HepG2 (cell line): ENCODE data around the gene TMEM151A. TPM values are rescaled to one million over a fixed set of nuclear protein-coding genes. Genes with fewer than 3 reads are reported as not detected.

ENCODE experiments used
- ATAC-seq: fragments of 200-7000 bp; cut with Tn5 transposase; 3 replicates; pipeline ENCODE4 v1.9.1; 2020; ENCODE audit warnings: mild to moderate bottlenecking, moderate library complexity
- BruUV-seq: library from RNA; stranded (reverse); fragments of 400-500 nt; replicated peaks from 2 replicates; lab custom pipeline; 2021; lab: Mats Ljungman, UMichigan
- CTCF ChIA-PET: fragments of 300-600 bp; formaldehyde crosslinking; extraction: SDS; loops from one replicate; lab custom pipeline; 2021; ENCODE audit warnings: low total read pairs, inconsistent platforms, low intra/inter-chr PET ratio; lab: Yijun Ruan, JAX
- POLR2A ChIA-PET: fragments of 350-600 bp; sonication (Branson Sonifier 250); formaldehyde crosslinking; loops from one replicate; lab custom pipeline; 2020; ENCODE audit warnings: antibody characterized with exemption, inconsistent platforms; lab: Yijun Ruan, JAX
- DNase-seq: peaks from one replicate; pipeline ENCODE4 v3.0.0-alpha.2; 2015; ENCODE audit warnings: low spot score
- FAIRE-seq: peaks from 3 replicates; lab custom pipeline; 2011; peaks lifted over from hg19 to GRCh38; lab: Jason Lieb, UNC
- H2AFZ ChIP-seq: one replicate; pipeline ENCODE4 v1.6.1; 2011; ENCODE audit warnings: low read length, inconsistent platforms
- H3K27ac ChIP-seq: fragments of 300-600 bp; 3 replicates; pipeline ENCODE4 v1.8.0; 2011; ENCODE audit warnings: mixed run types, mild to moderate bottlenecking, mixed read lengths, low read length, inconsistent platforms; ENCODE audit not compliant: insufficient read depth; ENCODE audit errors: extremely low read length
- H3K27me3 ChIP-seq, 2 experiments: fragments of 200-600 bp in 1 of 2; 2 replicates in 1 of 2; 3 replicates in 1 of 2; pipeline versions ENCODE4 v1.6.0 to v1.8.0; 2011; ENCODE audit warnings: low read length in 2 of 2, mild to moderate bottlenecking in 2 of 2, moderate library complexity in 2 of 2, inconsistent platforms in 1 of 2; ENCODE audit not compliant: insufficient read depth in 2 of 2, control insufficient read depth in 1 of 2
- H3K36me3 ChIP-seq, 2 experiments: fragments of 200-600 bp in 1 of 2; replicated peaks in 1 of 2; 2 replicates in 1 of 2; 3 replicates in 1 of 2; pipeline versions ENCODE4 v1.5.1 to v1.8.0; 2011; ENCODE audit warnings: low read length in 2 of 2, inconsistent platforms in 1 of 2; ENCODE audit not compliant: insufficient read depth in 2 of 2, control insufficient read depth in 1 of 2
- H3K4me1 ChIP-seq: 2 replicates; pipeline ENCODE4 v1.5.1; 2012; ENCODE audit warnings: low read length, inconsistent platforms; ENCODE audit not compliant: insufficient read depth
- H3K4me2 ChIP-seq: 2 replicates; pipeline ENCODE4 v1.6.0; 2011; ENCODE audit warnings: low read depth, low read length, inconsistent platforms
- H3K4me3 ChIP-seq, 3 experiments: fragments of 200-600 bp in 1 of 3; sonication (generic), shearing (Covaris generic) in 1 of 3; replicated peaks in 1 of 3; 2 replicates each; pipeline ENCODE4 v1.5.1; 2011 to 2016; ENCODE audit warnings: low read length in 3 of 3, inconsistent platforms in 2 of 3, low read depth in 2 of 3, mild to moderate bottlenecking in 2 of 3, control low read depth in 1 of 3, mixed read lengths in 1 of 3; ENCODE audit not compliant: insufficient read depth in 1 of 3
- H3K79me2 ChIP-seq: one replicate; pipeline ENCODE4 v1.6.1; 2011; ENCODE audit warnings: low read length, inconsistent platforms; ENCODE audit not compliant: insufficient read depth
- H3K9ac ChIP-seq: 2 replicates; pipeline ENCODE4 v1.6.0; 2011; ENCODE audit warnings: mild to moderate bottlenecking, low read depth, low read length, inconsistent platforms; ENCODE audit not compliant: insufficient read depth
- H3K9me3 ChIP-seq: 2 replicates; pipeline ENCODE4 v1.5.1; 2012; ENCODE audit warnings: mild to moderate bottlenecking, low read length
- H4K20me1 ChIP-seq: 2 replicates; pipeline ENCODE4 v1.6.0; 2011; ENCODE audit warnings: inconsistent platforms, mild to moderate bottlenecking, low read length, moderate library complexity; ENCODE audit not compliant: insufficient read depth
- MZF1 ChIP-seq: sonication (generic); formaldehyde crosslinking; IDR thresholded peaks from 2 replicates; pipeline ENCODE4 v1.8.1; 2023; ENCODE audit warnings: mild to moderate bottlenecking, missing genetic modification reagents, borderline replicate concordance
- NCOA1 ChIP-seq: sonication (generic); formaldehyde crosslinking; IDR thresholded peaks from 2 replicates; pipeline ENCODE4 v1.9.0; 2021; ENCODE audit warnings: missing genetic modification reagents
- PCBP1 ChIP-seq: fragments of 200-400 bp; formaldehyde crosslinking; IDR thresholded peaks from 2 replicates; pipeline ENCODE4 v1.6.1; 2017; ENCODE audit warnings: mild to moderate bottlenecking, low read depth, low read length, borderline replicate concordance
- POLR2A ChIP-seq, 2 experiments: IDR thresholded peaks; 2 replicates each; pipeline ENCODE4 v1.6.1; 2011; ENCODE audit warnings: low read depth in 2 of 2, low read length in 2 of 2, mild to moderate bottlenecking in 1 of 2, moderate library complexity in 1 of 2; ENCODE audit not compliant: insufficient read depth in 1 of 2
- ZNF253 ChIP-seq: sonication (generic); formaldehyde crosslinking; IDR thresholded peaks from 2 replicates; pipeline ENCODE4 v1.8.0; 2022; ENCODE audit warnings: mild to moderate bottlenecking, missing genetic modification reagents, borderline replicate concordance
- ZNF383 ChIP-seq: sonication (generic); formaldehyde crosslinking; IDR thresholded peaks from 2 replicates; pipeline ENCODE4 v1.4.0; 2020; ENCODE audit warnings: missing genetic modification reagents, mild to moderate bottlenecking, borderline replicate concordance
- WGBS: methylation state at CpG from one replicate; pipeline ENCODE4 v1.1.6; 2017; ENCODE audit warnings: low lambda C conversion rate; 5-methylcytosine and 5-hydroxymethylcytosine counted together
- in situ Hi-C: cut with HindIII; loops from 2 replicates; pipeline ENCODE4 v1.10.0; 2017; ENCODE audit warnings: low pct_unique_long_range_greater_than_20kb; ENCODE audit not compliant: extremely low pct_ligation_motif_present
- intact Hi-C: fragments of 100-400 bp; cut with micrococcal nuclease; formaldehyde crosslinking; loops from one replicate; pipeline ENCODE4 v1.10.0; 2022; ENCODE audit not compliant: unreplicated experiment
- polyA plus RNA-seq, 8 experiments: library from polyadenylated mRNA; depleted of rRNA in 3 of 8; stranded (reverse) in 7 of 8; unstranded in 1 of 8; fragments of >200 nt; fragmentation: Illumina TruSeq in 4 of 8; extraction: Trizol in 4 of 8; gene quantifications; 2 replicates each; pipeline versions ENCODE4 v1.2.1 to v1.2.3, GENCODE V29; 2011 to 2016; ENCODE audit warnings: low read depth in 4 of 8, missing spikeins in 1 of 8, mixed read lengths in 1 of 8; ENCODE audit not compliant: insufficient read depth in 1 of 8
- total RNA-seq, 5 experiments: library from RNA; depleted of rRNA; stranded (reverse); fragments of >200 nt; fragmentation: Illumina TruSeq; extraction: Trizol; gene quantifications; 2 replicates each; pipeline ENCODE4 v1.2.3, GENCODE V29; 2016; ENCODE audit warnings: low read depth in 1 of 5
- TF ChIP-seq, protein P1 (sequence below): sonication (generic); formaldehyde crosslinking; IDR thresholded peaks from 2 replicates; pipeline ENCODE4 v1.9.0; 2021; ENCODE audit warnings: missing genetic modification reagents, mild to moderate bottlenecking, borderline replicate concordance

The TMEM151A gene
- total and polyA plus RNA-seq, 2 of the 13 experiments (the other 11 are each of a cell fraction or from before 2014, with no cell fraction given), result 0.18 to 0.33 TPM

DNA sequence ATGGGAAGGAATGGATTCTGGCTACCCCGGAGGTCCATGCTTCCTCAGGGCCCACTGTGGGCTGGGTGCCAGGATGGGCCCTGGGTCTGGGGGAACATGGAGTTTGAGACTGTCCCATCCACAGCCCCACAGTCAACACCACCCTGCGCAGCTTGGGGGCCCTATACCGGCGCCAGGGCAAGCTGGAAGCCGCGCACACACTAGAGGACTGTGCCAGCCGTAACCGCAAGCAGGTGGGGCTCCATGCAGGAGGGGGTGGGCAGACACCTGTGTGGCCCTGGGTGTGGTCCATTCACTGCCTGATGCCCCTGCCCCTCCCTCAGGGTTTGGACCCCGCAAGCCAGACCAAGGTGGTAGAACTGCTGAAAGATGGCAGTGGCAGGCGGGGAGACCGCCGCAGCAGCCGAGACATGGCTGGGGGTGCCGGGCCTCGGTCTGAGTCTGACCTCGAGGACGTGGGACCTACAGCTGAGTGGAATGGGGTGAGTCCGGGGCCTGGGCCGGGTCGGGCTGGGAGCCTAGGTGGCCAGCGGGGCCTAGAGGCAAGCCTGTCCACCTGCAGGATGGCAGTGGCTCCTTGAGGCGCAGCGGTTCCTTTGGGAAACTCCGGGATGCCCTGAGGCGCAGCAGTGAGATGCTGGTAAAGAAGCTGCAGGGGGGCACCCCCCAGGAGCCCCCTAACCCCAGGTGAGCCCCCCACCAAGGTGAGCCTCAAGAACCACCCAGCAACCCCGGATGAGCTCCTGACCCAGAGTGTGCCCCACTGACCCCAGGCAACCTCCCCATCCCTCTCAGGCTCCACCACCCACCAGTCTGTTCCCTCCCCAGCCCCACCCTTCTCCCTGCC lies 25.9 kb upstream of the TMEM151A start:
- in situ Hi-C loops (no loop called here), intact Hi-C loops (no loop called here)
- DNase-seq (no peak), FAIRE-seq (no peak), ATAC-seq (no peak)
- TF ChIP-seq POLR2A (IDR thresholded peaks at IDR 0.05; ENCODE audit: insufficient read depth in 1 of 2, low read depth in 2 of 2, low read length in 2 of 2), result no peak
- TF ChIP-seq ZNF383 (CRISPR knock-in tag), result no peak
- TF ChIP-seq NCOA1, result no peak
- no peak for TF ChIP-seq PCBP1
- TF ChIP-seq ZNF253 (CRISPR knock-in tag), result no peak
- TF ChIP-seq MZF1, result no peak
- TF ChIP-seq, protein P1, sequence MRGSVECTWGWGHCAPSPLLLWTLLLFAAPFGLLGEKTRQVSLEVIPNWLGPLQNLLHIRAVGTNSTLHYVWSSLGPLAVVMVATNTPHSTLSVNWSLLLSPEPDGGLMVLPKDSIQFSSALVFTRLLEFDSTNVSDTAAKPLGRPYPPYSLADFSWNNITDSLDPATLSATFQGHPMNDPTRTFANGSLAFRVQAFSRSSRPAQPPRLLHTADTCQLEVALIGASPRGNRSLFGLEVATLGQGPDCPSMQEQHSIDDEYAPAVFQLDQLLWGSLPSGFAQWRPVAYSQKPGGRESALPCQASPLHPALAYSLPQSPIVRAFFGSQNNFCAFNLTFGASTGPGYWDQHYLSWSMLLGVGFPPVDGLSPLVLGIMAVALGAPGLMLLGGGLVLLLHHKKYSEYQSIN, result no peak
- Histone ChIP-seq H4K20me1 (peaks cover 10% of the 10 kb centered on the region), H3K9ac (no peak overlapping the region), H3K9me3 (no peaks in the 10 kb centered on the region), H3K79me2 (peaks cover 20% of the 10 kb centered on the region), H2AFZ (no peak overlapping the region), H3K27ac (no peak overlapping the region), H3K36me3 (peaks cover 3 to 9% of the 10 kb centered on the region in 2 experiments; a peak in 2 of 5 replicates), H3K4me2 (no peak overlapping the region), H3K27me3 (no peaks in the 10 kb centered on the region; a peak in 1 of 5 replicates), H3K4me1 (peaks cover 13% of the 10 kb centered on the region), H3K4me3 (no peak overlapping the region)
- BruUV-seq, result no TSS peak
- ChIA-PET POLR2A (no interaction called here), CTCF (no interaction called here)
- WGBS, result 94% methylated on average over 4 of the region's 26 CpGs
